CD4-positive, alpha-beta T cell treated with Interleukin-21 for 1 hour (primary cell): ENCODE results near the gene UNKL.

ENCODE experiments used
- DNase-seq: peaks from one replicate; pipeline ENCODE4 v3.0.0-alpha.2; 2020

UNKL gene

DNA sequence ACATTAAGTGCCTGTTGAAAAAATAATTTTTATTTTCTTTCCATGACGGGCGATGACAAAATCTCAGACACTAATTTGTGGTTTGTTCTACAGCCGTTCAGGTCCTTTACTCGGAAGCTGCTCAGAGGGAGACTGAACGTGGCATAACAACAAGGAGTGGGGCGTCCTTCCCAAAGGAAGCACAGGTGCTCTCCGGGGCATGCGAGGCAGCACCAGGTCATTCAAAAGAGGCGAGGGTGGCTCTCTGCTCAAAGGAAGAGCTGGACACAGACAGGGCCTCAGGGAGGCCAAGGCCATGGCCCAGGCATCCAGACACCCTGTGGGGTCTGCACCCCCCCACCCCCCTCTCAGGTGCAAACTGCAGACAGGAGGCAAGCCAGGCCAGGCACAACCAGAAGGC, 16.2 kb downstream of the UNKL start:
- DNase-seq = no peak

- no peak for DNase-seq
Measured at GRCh38 chr16:1397779-1398178, 16.7 kb downstream of the UNKL start.

DNA sequence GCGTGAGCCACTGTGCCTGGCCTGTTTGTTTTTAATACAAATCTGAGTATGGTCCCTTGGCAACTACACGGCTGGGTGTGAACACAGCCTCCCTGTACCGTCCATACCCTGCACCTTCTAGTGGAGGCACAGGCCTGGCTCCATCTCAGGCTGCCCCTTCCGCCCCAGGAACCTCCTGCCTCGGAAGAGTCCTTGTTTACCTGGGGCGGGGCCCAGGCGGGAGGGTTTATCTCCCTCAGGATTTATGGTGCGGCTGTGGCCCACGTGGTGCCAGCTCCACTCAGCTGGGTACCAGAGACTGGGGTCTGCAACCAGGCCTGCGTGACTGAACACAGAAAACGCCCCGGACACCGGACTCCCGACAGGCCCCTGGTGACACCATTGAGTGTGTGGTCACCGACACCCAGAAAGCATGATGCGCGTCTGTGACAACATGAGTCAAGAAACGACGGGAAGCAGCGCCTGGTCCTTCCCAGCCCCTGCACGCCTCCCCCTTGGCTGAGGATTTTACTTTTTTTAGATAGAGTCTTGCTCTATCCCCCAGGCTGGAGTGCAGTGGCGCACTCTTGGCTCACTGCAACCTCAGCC, 19.0 kb downstream of the UNKL start:
- DNase-seq = no peak

DNA sequence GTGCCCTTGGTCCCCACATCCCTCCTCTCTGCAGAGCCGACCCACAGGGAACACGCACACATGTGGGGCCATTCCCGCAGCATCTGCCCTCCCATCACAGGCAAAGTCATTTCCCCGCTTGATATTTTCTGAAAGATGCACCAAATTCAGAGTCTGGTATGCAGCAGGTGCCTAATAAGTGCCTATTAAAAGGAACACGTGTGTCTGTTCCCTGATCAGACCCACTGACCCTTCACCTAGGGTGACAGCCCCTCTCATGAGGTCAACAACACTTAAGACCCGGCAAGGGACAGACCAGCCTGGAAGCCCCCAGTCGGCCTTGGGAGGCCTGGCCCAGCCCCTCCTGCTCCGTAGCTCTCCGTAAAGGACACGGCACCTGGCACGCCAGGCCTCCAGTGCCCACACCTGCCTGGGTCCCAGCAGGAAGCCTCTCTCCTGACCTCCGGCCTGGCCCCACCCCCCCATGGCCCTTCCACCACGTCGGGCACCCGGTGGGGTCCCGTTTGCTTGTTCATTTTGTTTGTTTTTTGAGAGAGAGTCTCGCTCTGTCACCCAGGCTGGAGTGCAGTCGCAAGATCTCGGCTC, 20.0 kb downstream of the UNKL start:
- DNase-seq = no peak

DNA sequence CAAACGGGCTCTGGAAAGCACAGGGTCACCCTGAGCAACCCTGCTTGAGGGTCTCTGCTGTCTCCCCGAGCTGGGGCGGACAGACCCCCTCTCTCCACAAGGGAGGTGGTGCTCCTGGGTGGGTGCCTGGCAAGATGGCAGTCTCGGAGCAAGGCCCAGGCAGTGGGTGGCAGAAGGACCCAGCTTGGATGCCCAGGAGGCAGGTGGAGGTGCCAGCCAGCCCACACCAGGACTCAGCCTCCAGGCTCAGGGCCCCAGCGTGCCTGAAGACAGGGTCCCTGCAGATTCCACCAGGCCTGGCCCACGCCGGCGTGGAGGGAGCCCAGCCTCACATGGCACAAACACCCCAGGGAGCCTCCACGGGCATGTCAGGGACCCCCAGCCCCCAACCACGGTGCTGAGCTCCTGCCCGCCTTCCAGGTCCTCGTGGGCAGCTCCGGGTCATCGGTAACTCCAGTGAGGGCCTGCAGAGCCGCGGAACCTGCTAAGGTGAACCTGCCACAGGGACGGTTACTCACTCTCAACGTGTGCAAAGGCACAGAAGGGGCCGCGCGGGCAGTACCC, 20.8 kb downstream of the UNKL start:
- no peak for DNase-seq

- no peak for DNase-seq
Measured at GRCh38 chr16:1392826-1393225, 21.7 kb downstream of the UNKL start.

DNA sequence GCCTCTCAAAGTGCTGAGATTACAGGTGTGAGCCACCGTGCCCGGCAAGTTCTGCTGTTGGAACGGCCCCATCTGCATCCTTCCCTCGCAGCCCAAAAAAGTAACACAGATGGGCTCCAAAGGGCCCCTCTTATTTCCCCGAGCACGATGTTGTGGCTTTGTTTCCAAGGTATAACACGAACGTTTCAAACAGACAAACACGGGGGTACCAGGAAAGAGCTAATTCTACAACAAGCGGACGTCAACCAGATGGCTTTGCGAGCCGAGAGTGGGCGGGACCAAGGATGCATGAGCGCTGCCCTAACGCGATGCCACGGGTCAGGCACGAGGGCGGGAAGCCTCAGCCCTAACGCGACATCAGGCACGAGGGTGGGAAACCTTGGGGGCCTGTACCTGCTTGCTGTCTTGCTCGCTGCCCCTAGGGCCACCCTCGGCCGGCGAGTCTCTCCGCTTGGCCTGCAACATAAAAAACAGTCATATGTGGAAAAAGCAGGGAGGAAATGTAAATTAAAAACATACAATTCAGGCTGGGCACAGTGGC, 24.2 kb downstream of the UNKL start:
- no peak for DNase-seq

GRCh38 chr16:1389762-1390161, 24.7 kb downstream of the UNKL start:
- DNase-seq = no peak

- DNase-seq = no peak
Measured at GRCh38 chr16:1387331-1387730, 27.2 kb downstream of the UNKL start.

- no peak for DNase-seq
Measured at GRCh38 chr16:1385232-1385631, 29.3 kb downstream of the UNKL start.

- no peak for DNase-seq
Measured at GRCh38 chr16:1383556-1383955, 30.9 kb downstream of the UNKL start.

DNA sequence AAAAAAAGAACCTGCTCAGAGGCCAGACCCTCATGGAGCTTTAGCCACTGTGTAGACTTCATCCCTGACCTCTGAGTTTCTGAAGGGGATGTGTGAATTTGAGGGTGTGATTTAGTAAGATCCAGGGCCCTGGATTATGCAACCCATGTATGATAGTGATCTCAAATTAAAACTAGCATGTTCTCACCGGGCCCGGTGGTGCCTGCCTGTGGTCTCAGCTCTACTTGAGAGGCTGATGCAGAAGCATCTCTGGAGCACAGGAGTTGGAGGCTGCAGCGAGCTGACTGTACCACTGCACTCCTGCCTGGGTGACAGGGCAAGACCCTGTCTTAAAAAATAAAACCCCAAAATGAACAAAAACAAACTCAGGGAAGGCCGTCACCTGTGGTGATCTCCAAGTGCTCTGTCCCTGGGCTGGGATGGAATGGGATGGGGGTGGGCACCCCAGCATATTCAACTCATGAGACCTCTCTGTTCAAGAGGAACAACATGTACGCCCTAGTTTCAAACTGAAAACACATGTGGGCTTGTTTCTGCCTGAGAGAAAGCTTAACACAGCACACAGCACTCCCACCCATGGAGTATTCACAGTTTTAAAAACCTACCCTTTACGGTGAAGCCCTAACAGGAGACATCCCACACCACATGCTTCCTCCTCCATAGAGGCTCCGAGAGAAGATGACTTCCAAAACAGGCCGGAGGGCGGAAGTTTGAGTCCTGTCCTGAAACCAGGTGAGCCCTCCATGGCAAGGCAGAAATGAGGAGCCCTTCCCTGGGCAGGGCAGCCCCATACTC, 32.7 kb downstream of the UNKL start:
- DNase-seq = no peak

DNA sequence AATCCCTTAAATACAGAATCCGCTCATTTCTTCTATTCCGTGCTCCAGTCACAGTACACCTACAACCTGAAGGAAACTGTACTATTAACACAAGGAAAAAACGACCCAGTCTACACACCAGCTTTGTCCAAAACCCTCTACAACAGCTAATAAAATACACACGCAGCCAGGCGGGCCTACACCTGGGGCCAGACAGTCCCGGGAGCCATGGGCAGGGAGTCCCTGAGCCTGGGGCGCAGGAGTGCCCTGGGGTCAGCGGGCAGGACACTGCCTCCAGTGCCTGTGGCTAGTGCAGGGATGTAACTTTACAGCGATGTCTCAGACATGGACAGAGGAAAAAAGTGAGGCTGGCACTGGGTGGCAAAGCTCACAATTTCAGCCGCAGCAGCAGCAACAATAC, 34.3 kb downstream of the UNKL start:
- DNase-seq = no peak

GRCh38 chr16:1379304-1380076, 35.0 kb downstream of the UNKL start:
- peak; percentile 58 for DNase-seq

DNA sequence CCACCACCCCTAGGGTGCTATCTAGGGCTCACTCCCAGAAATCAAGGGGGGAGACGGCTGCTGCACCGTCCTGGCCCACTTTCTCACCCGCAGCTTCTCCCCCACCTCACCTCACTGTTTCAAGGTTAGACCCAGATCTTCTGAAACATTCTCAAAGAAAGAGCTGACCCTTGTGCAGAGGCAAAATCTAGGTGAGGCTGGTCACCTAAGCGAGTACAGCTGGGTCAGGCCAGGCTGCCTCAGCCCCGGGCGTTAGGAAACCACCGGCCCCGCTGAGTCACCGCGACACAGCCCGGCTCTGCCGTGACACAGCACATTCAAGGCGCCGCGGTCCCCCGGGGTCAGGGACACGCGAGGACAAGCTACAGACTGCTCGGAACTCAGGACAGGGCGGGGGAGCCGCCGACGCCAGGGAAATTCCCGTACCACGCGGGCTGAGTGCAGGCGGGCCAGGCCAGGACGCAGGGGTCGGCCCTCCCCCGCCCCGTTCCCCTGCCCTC, 35.6 kb downstream of the UNKL start:
- DNase-seq = peak; percentile 76

DNA sequence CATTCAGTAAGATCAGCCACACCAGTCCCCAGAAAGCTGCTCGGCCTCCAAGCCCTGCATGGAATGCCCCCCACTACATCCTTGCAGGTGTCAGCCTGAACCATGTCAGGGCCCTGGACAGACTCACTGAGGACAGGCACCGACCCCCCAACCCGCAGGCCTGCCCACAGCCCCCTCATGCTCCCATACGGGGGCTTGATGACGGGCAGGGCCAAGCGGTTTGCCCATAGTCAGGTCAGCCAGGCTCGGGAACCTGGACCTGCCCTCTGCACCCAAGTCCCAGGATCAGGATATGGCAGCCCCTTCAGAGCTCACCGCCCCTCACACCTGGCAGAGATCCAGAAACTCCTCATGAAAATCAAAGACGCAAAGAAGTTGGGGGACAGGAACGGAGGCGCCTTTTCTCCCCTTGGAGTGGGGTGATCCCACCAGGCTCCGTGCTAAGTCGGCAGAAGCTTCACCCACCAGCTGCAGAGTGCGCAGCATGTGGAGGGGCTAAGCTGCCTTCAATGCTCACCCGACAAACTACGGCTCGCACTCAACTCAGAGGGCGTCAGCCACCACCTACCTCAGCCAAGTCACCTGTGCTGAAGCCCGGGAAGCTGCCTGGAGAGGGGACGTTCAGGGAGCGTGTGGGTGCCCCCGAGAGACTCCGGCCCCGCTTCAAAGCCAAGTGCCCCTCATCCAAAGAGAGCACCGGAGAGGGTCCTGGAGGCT, 36.3 kb downstream of the UNKL start:
- no peak for DNase-seq

DNA sequence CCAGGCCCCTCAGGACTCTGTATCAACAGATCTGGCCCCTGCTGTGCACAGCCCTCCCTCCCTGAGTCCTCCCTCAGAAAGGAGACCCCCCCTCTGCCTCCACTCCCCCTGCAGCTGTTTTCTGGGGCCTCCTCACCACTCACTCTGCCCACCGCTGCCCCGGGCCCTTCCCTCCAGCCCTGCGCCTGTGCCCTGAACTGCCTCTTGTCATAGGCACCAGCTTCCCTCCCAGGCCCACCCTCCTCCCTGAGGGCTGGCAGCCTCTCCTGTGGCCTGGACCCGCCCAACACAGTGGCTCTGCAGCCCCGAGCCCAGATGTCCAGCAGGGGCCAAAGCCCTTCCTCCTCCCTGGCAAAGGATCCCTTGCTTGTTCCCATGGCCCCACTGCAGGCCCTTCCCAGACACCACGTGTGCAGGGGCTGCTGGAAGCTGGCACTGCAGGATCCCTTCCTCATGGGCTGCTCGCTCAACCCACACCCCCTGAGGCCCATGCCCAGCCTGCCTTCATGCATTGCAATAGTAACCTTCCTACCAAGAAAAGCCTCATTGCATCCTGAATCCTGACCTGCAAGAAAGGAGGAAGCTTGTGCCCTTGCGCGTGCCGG, 37.0 kb downstream of the UNKL start:
- no peak for DNase-seq

GRCh38 chr16:1375741-1376410, 38.6 kb downstream of the UNKL start:
- no peak for DNase-seq

DNA sequence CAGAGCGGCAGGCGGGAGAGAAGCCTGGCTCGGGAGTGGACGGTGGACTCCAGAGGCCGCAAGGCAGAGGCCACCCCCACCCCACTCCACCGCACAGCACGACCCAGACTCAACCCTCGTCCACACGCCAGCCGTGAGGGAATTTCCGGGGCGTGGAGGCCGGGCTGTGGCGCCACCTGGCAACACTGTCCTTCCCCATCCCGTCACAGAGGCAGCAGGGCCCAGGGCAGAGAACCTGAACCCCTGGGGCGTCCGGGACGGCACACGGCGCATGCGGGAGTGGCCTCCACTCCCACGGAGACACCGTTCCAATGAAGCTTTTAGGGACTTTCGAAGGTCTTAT, 39.2 kb downstream of the UNKL start:
- DNase-seq = no peak

- DNase-seq = no peak
Measured at GRCh38 chr16:1374418-1375297, 39.8 kb downstream of the UNKL start.
